IMR-90 (cell line): ENCODE data around the gene ZMAT2. TPM values are rescaled to one million over a fixed set of nuclear protein-coding genes. Genes with fewer than 3 reads are reported as not detected.
"Not testable (repeated sequence)": the region's sequence is repeated elsewhere in the genome, so short reads cannot be mapped to it uniquely, and the experiment has no call there.

Experiments used
- ATAC-seq: fragments of 200-7000 bp; cut with Tn5 transposase; 2 replicates; pipeline ENCODE4 v1.9.1; 2020; ENCODE audit warnings: low read depth, mild to moderate bottlenecking, moderate library complexity
- BruUV-seq: library from RNA; stranded (reverse); fragments of 400-500 nt; replicated peaks from 2 replicates; lab custom pipeline; 2021; lab: Mats Ljungman, UMichigan
- CTCF ChIA-PET: fragments of 300-600 bp; formaldehyde crosslinking; extraction: SDS; loops from one replicate; lab custom pipeline; 2021; ENCODE audit warnings: antibody characterized with exemption; lab: Yijun Ruan, JAX
- POLR2A ChIA-PET: fragments of 300-600 bp; sonication (Branson Sonifier 250); formaldehyde crosslinking; loops from one replicate; lab custom pipeline; 2022; ENCODE audit warnings: antibody characterized with exemption; ENCODE audit not compliant: unreplicated experiment; lab: Charles Lee
- DNase-seq: peaks from one replicate; pipeline ENCODE4 v3.0.0; 2013
- H2AFZ ChIP-seq: replicated peaks from 2 replicates; pipeline ENCODE3; 2013; ENCODE audit warnings: low read length, mild to moderate bottlenecking; ENCODE audit not compliant: poor library complexity
- H2AK5ac ChIP-seq: 2 replicates; pipeline ENCODE4 v1.6.1; 2013; ENCODE audit warnings: low read depth, low read length, inconsistent platforms
- H2AK9ac ChIP-seq: replicated peaks from 2 replicates; pipeline ENCODE3; 2013; ENCODE audit warnings: mild to moderate bottlenecking, low read depth, low read length, moderate library complexity; ENCODE audit not compliant: poor library complexity
- H2BK120ac ChIP-seq: 2 replicates; pipeline ENCODE4 v1.6.1; 2013; ENCODE audit warnings: low read depth, low read length, inconsistent platforms
- H2BK15ac ChIP-seq: 3 replicates; pipeline ENCODE4 v1.6.1; 2013; ENCODE audit warnings: low read depth, low read length, inconsistent platforms
- H2BK20ac ChIP-seq: 2 replicates; pipeline ENCODE4 v1.6.1; 2013; ENCODE audit warnings: low read depth, mild to moderate bottlenecking, inconsistent platforms, low read length, moderate library complexity
- H2BK5ac ChIP-seq: 2 replicates; pipeline ENCODE4 v1.6.1; 2013; ENCODE audit warnings: mild to moderate bottlenecking, low read depth, low read length, inconsistent platforms; ENCODE audit not compliant: poor library complexity, severe bottlenecking
- H3K14ac ChIP-seq: replicated peaks from 2 replicates; pipeline ENCODE4 v1.6.1; 2013; ENCODE audit warnings: low read depth, low read length, inconsistent platforms
- H3K18ac ChIP-seq: 2 replicates; pipeline ENCODE4 v1.6.1; 2013; ENCODE audit warnings: low read depth, low read length, control low read depth
- H3K23ac ChIP-seq: 2 replicates; pipeline ENCODE4 v1.6.1; 2013; ENCODE audit warnings: low read depth, low read length, inconsistent platforms
- H3K27ac ChIP-seq: 2 replicates; pipeline ENCODE4 v1.5.1; 2013; ENCODE audit warnings: mild to moderate bottlenecking, control low read depth, low read length; ENCODE audit not compliant: insufficient read depth
- H3K27me3 ChIP-seq: 2 replicates; pipeline ENCODE4 v1.6.1; 2013; ENCODE audit warnings: low read length; ENCODE audit not compliant: control insufficient read depth, insufficient read depth
- H3K36me3 ChIP-seq: 2 replicates; pipeline ENCODE4 v1.6.1; 2013; ENCODE audit warnings: low read length, mixed read lengths; ENCODE audit not compliant: control insufficient read depth, insufficient read depth
- H3K4ac ChIP-seq: 2 replicates; pipeline ENCODE4 v1.6.1; 2013; ENCODE audit warnings: low read depth, low read length, inconsistent platforms
- H3K4me1 ChIP-seq: 2 replicates; pipeline ENCODE4 v1.6.1; 2013; ENCODE audit warnings: low read length, mixed read lengths; ENCODE audit not compliant: control insufficient read depth, insufficient read depth
- H3K4me2 ChIP-seq: 2 replicates; pipeline ENCODE4 v1.6.1; 2013; ENCODE audit warnings: low read depth, mild to moderate bottlenecking, control low read depth, low read length, moderate library complexity
- H3K4me3 ChIP-seq: 2 replicates; pipeline ENCODE4 v1.5.1; 2013; ENCODE audit warnings: low read depth, mild to moderate bottlenecking, control low read depth, low read length, moderate library complexity; ENCODE audit not compliant: insufficient read depth
- H3K56ac ChIP-seq: 2 replicates; pipeline ENCODE4 v1.6.1; 2013; ENCODE audit warnings: low read length, inconsistent platforms; ENCODE audit not compliant: insufficient read depth; ENCODE audit errors: extremely low read depth
- H3K79me1 ChIP-seq, 2 experiments: 2 replicates each; pipeline ENCODE4 v1.6.1; 2013; ENCODE audit warnings: low read length in 2 of 2, inconsistent platforms in 1 of 2, low read depth in 1 of 2
- H3K9ac ChIP-seq: 2 replicates; pipeline ENCODE4 v1.6.1; 2013; ENCODE audit warnings: low read depth, low read length, control low read depth
- H3K9me1 ChIP-seq: 2 replicates; pipeline ENCODE4 v1.6.1; 2013; ENCODE audit warnings: low read length, inconsistent platforms; ENCODE audit not compliant: insufficient read depth
- H3K9me3 ChIP-seq: 2 replicates; pipeline ENCODE4 v1.6.1; 2013; ENCODE audit warnings: low read length; ENCODE audit not compliant: control insufficient read depth, insufficient read depth
- H4K20me1 ChIP-seq: 2 replicates; pipeline ENCODE4 v1.6.1; 2013; ENCODE audit warnings: low read length, inconsistent platforms; ENCODE audit not compliant: insufficient read depth
- H4K5ac ChIP-seq: 2 replicates; pipeline ENCODE4 v1.6.1; 2013; ENCODE audit warnings: mild to moderate bottlenecking, low read depth, low read length, control low read depth
- H4K8ac ChIP-seq, 2 experiments: 2 replicates each; pipeline ENCODE4 v1.6.1; 2013; ENCODE audit warnings: low read depth in 2 of 2, low read length in 2 of 2, control low read depth in 1 of 2, inconsistent platforms in 1 of 2
- H4K91ac ChIP-seq: 2 replicates; pipeline ENCODE4 v1.6.1; 2013; ENCODE audit warnings: low read depth, low read length, inconsistent platforms; ENCODE audit not compliant: insufficient read depth
- WGBS, 2 experiments: methylation state at CpG; one replicate each; pipeline versions ENCODE4 v1.1.5 to v1.1.7; 2013; ENCODE audit warnings: missing lambda C conversion rate in 2 of 2; ENCODE audit not compliant: insufficient read length in 1 of 2; ENCODE audit errors: extremely low coverage in 2 of 2; 5-methylcytosine and 5-hydroxymethylcytosine counted together
- dilution Hi-C: fragments of 300-500 bp; cut with HindIII; formaldehyde crosslinking; loops from one replicate; pipeline ENCODE4 v1.14.3; 2018; ENCODE audit warnings: low sequenced_read_pairs; ENCODE audit not compliant: unreplicated experiment
- in situ Hi-C: fragments of 300-500 bp; cut with MboI; formaldehyde crosslinking; loops from 3 replicates; pipeline ENCODE4 v1.14.3; 2019; ENCODE audit warnings: low sequenced_read_pairs, inconsistent platforms, mixed read lengths
- intact Hi-C: fragments of 100-400 bp; cut with micrococcal nuclease; formaldehyde crosslinking; loops from 2 replicates; pipeline ENCODE4 v1.10.0; 2022
- polyA plus RNA-seq, 3 experiments: library from polyadenylated mRNA; depleted of rRNA; stranded (reverse); fragments of >200 nt; gene quantifications; 2 replicates each; pipeline ENCODE4 v1.2.3, GENCODE V29; 2012; ENCODE audit warnings: low replicate concordance in 1 of 3
- total RNA-seq: library from RNA; depleted of rRNA; stranded (reverse); fragments of >200 nt; gene quantifications from 2 replicates; pipeline ENCODE4 v1.2.3, GENCODE V29; 2012

Gene ZMAT2
- total and polyA plus RNA-seq, 2 of the 4 experiments (the other 2 are of a cell fraction), result 16.3 to 41.2 TPM

DNA sequence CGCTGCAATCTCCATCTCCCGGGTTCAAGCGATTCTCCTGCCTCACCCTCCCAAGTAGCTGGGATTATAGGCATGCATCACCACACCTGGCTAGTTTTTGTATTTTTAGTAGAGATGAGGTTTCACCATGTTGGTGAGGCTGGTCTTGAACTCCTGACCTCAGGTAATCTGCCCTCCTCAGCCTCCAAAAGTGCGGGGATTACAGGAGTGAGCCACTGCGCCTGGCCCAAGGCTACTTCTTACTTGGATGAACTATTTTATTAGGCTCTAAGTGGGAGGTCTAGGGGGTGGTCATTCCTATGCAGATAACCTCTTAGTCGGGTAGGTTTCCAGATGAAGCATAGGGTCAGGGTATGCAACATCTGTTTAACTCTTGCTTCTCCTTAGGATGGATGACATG is 39.9 kb upstream of the ZMAT2 start:
- in situ Hi-C loops, CTCF ChIA-PET, H4K91ac ChIP-seq, H4K8ac ChIP-seq, H3K18ac ChIP-seq, H3K14ac ChIP-seq, dilution Hi-C loops, H4K5ac ChIP-seq, DNase-seq, H3K27me3 ChIP-seq, H2AK5ac ChIP-seq, H3K4me3 ChIP-seq, BruUV-seq, H3K4ac ChIP-seq, H3K79me1 ChIP-seq, POLR2A ChIA-PET, H2BK5ac ChIP-seq, H3K4me2 ChIP-seq, H2BK15ac ChIP-seq, H2BK20ac ChIP-seq, ATAC-seq, H3K4me1 ChIP-seq, H3K9ac ChIP-seq, H3K23ac ChIP-seq, H2AFZ ChIP-seq, H2AK9ac ChIP-seq, H3K9me1 ChIP-seq, H2BK120ac ChIP-seq, H3K56ac ChIP-seq, H3K27ac ChIP-seq, H3K9me3 ChIP-seq, H4K20me1 ChIP-seq: not testable (repeated sequence)
- H3K36me3 ChIP-seq, result peaks cover 59% of the 10 kb centered on the region
- WGBS, 2 experiments, result 33% methylated on average over 1 of the region's 6 CpGs; no CpG with 5 or more reads in 1 of the 2 experiments
- intact Hi-C loops, result loop anchor here (2.0 kb wide), 1 partner anchor 14 kb away; the partner anchor contains the start of genes IK and NDUFA2
